OCI-LY7 (cell line): ENCODE results near the gene STAB1.

Experiments
- EZH2phosphoT487 ChIP-seq: fragments of 200-600 bp; sonication (generic); IDR thresholded peaks from 2 replicates; pipeline ENCODE4 v1.6.1; 2018; ENCODE audit warnings: low read depth, borderline replicate concordance, mild to moderate bottlenecking, mixed run types, antibody characterized with exemption, low read length, moderate library complexity, mixed read lengths
- TF ChIP-seq, protein P1 (sequence below): fragments of 200-600 bp; sonication (generic); conservative IDR thresholded peaks from 2 replicates; pipeline ENCODE4 v1.5.1; 2014; ENCODE audit warnings: mild to moderate bottlenecking, antibody characterized with exemption, low read length, moderate library complexity, mixed read lengths

DNA sequence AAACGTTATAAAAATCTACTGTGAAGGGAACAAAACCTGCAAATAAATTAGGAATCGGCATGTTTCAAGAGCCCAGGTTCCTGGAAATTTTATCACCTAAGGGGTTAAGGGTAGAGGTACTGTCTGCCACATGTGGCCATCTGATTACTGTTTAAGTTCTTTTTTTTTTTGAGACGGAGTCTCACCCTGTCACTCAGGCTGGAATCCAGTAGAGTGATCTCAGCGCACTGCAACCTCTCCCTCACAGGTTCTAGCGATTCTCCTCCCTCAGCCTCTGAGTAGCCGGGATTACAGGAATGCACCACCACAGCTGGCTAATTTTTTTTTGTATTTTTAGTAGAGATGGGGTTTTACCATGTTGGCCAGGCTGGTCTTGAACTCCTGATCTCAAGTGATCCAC, 77.1 kb downstream of the STAB1 start:
- TF ChIP-seq, protein P1, sequence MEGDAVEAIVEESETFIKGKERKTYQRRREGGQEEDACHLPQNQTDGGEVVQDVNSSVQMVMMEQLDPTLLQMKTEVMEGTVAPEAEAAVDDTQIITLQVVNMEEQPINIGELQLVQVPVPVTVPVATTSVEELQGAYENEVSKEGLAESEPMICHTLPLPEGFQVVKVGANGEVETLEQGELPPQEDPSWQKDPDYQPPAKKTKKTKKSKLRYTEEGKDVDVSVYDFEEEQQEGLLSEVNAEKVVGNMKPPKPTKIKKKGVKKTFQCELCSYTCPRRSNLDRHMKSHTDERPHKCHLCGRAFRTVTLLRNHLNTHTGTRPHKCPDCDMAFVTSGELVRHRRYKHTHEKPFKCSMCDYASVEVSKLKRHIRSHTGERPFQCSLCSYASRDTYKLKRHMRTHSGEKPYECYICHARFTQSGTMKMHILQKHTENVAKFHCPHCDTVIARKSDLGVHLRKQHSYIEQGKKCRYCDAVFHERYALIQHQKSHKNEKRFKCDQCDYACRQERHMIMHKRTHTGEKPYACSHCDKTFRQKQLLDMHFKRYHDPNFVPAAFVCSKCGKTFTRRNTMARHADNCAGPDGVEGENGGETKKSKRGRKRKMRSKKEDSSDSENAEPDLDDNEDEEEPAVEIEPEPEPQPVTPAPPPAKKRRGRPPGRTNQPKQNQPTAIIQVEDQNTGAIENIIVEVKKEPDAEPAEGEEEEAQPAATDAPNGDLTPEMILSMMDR = no peak
- no peak for TF ChIP-seq EZH2phosphoT487
